ENCODE data around the gene COMT.

Gene COMT

DNA sequence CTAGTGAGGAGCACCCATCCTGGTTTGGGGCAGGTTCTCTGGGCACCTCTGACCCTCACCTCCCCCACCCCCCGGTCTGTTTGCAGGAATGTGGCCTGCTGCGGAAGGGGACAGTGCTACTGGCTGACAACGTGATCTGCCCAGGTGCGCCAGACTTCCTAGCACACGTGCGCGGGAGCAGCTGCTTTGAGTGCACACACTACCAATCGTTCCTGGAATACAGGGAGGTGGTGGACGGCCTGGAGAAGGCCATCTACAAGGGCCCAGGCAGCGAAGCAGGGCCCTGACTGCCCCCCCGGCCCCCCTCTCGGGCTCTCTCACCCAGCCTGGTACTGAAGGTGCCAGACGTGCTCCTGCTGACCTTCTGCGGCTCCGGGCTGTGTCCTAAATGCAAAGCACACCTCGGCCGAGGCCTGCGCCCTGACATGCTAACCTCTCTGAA, 26.9 kb downstream of the COMT start:
- no peak for DNase-seq

DNA sequence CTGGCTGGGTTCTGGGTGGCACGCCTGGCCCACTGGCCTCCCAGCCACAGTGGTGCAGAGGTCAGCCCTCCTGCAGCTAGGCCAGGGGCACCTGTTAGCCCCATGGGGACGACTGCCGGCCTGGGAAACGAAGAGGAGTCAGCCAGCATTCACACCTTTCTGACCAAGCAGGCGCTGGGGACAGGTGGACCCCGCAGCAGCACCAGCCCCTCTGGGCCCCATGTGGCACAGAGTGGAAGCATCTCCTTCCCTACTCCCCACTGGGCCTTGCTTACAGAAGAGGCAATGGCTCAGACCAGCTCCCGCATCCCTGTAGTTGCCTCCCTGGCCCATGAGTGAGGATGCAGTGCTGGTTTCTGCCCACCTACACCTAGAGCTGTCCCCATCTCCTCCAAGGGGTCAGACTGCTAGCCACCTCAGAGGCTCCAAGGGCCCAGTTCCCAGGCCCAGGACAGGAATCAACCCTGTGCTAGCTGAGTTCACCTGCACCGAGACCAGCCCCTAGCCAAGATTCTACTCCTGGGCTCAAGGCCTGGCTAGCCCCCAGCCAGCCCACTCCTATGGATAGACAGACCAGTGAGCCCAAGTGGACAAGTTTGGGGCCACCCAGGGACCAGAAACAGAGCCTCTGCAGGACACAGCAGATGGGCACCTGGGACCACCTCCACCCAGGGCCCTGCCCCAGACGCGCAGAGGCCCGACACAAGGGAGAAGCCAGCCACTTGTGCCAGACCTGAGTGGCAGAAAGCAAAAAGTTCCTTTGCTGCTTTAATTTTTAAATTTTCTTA, 27.8 kb downstream of the COMT start:
- DNase-seq: no peak

GRCh38 chr22:19970031-19970478, 28.5 kb downstream of the COMT start:
- DNase-seq: no peak

DNA sequence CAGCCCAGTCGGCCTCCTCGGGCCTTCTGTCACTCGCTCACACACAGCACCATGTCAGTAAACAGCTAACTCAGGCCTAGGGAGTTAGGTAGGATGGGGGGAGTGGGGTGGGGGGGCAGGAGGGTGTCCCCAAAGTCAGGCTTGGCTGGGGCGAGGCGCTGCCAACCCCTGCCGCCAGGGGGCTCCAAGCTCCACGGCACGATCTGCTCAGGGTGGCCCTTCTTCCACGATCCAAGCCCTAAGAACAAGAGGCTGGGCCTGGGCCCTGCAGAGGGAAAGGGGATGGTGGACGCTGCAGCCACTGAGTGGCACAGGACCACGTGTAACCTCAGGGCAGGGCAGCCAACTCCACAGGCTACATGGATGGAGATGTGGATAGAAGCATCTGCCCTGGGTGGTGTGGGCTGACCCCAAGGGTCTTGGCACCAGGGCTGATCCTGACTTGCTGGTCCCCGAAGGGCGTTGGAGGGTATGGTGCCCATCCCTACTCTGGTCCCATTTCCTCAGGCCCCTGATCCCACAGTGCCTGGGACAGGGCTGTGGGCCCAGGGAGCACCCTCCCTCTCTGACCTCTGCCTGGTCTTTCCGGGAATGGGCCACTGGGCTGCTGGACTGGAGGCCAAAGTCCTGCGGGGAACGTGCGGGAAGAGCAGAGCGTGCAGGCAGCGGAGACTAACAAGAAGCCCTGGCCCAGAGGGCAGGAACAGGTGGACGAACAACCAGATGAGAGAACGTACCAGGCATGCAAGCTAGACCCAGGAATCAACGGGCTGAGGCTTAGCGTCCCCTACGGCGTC, 29.1 kb downstream of the COMT start:
- peak in 39 of 56 donors; percentile 25 to 77 (median 50) for DNase-seq

- no peak for DNase-seq
These were observed 29.9 kb downstream of the COMT start for GRCh38 chr22:19971276-19972124.

- DNase-seq: no peak
These were observed 30.7 kb downstream of the COMT start for GRCh38 chr22:19972251-19972650.

DNA sequence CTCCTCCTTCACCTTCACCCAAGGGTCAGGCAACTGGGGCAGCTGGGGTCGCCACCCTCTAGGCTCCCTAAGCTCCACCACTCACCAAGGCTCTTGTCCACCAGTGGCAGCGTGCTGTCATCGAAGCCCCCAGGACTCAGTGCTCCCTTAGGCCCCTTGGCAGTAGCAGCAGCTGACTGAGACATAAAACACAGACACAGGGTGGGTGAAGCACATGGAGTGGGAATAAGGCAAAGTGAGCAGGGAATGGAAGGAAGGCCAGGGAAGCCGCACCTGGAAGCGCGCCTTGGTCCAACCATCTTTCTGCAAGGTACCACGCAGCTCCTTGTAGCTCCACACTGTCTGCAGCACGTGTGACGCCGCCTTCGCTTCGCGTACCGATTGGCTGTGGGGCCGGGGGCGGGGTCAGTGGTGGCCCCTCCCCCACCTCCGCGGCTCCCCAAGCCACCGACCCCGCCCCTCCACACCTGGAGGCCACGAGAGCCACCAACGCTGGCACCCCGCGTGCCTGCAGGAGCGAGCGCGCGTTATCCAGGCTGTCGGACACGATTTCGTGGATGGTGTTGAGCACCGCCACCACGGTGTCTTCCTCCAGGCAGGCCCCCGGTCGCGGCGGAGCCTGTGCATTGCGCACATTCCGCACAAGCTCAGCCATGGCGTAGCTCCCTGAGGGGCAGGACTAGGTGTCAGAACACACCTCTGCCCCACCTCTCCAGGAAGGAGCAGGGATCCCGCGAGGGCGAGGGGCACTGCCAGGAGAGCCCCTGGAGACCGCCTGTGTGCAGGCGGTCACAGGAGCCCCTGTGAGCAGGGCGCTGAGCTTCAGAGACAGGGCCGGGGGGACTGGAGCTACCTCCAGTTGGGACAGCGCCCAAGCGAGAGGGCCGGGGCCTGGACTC, 31.3 kb downstream of the COMT start:
- DNase-seq: no peak

DNA sequence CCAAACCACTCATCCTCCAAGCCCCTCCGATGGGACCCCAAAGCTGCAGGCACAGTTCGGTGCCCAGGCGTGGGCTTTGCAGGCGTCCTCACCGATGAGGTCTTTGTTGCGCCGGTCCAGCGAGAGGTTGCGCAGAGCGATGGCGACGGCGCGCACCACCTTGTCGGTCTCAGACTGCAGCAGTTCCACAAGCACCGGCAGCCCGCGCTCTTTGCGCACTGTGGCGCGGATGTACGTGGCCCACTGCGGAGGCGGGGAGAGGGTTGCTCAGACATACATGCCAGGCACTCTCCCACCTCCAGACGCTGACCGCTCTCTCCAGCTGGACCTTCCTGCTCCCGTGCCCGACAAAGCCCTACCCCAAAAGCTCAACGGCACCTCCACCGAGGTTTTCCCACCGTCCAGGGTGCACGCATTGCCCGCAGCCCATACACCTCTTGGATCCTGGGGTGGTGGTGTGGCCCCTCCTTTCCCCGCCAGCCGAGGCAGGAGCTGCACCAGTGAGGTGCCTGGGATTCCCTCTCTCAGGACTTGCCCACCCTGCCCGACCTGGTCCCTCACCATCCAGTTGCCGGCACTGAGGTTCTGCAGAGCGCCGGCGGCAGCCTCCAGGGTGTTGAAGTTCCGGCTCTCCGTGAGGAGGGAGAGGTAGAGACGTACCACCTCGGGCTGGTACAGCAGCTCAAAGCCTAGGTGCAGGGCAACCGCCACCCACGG, 32.1 kb downstream of the COMT start:
- DNase-seq: no peak

GRCh38 chr22:19974268-19974861, 32.8 kb downstream of the COMT start:
- DNase-seq: peak in 37 of 56 donors; percentile 12 to 71 (median 48)

DNA sequence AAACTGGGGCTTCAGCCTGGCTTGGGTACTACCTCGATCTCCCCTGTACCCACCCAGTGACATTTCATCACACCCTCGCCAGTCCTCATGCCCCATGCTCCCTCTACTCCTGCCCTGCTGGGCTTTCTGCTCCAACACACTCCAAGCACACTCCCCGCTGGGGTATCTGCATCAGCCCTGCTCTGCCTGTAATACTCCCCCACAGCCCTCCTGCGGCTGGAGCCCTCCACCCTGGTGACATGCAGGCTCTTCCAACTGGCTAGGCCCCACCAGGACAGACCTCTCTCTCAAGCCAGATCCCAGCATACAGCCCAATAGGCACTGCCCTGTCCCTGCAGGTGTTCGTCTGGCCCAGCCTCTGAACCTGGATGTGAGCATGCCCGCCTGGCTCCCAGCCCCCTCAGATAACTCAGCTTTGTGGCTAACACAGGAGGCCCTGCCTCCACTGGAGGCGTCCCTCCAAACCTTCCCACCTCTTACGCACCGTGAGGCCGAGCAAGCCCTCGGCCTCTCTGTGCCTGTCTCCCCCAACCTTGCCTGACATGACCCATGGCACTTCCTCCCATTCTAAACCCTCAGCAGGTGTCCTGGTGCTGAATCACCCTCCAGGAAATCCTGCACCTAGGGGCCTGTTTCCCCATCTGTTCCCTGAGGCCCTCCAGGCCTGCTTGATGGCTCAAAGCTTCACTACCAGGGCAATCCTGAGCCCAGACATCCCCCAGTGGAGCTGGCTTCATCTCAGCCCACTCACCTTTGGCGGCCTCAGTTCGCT, 33.5 kb downstream of the COMT start:
- DNase-seq: no peak

DNA sequence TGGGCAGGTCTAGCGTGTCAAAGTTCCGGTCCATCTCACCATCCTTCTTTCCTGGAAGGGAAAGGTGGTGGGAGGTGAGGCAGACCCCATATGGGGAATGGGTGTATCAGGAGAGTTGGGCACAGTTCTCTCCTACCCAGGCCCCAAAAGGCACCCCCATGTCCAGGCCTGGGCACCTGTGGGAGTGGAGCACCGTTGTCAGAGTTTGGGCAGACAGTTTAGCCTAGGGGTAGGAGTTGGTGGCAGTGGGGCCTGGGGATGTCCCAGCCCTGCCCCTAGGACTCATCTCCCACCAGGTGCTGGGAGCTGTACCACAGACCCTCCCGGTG, 34.1 kb downstream of the COMT start:
- no peak for DNase-seq

GRCh38 chr22:19976671-19977070, 35.1 kb downstream of the COMT start:
- no peak for DNase-seq

DNA sequence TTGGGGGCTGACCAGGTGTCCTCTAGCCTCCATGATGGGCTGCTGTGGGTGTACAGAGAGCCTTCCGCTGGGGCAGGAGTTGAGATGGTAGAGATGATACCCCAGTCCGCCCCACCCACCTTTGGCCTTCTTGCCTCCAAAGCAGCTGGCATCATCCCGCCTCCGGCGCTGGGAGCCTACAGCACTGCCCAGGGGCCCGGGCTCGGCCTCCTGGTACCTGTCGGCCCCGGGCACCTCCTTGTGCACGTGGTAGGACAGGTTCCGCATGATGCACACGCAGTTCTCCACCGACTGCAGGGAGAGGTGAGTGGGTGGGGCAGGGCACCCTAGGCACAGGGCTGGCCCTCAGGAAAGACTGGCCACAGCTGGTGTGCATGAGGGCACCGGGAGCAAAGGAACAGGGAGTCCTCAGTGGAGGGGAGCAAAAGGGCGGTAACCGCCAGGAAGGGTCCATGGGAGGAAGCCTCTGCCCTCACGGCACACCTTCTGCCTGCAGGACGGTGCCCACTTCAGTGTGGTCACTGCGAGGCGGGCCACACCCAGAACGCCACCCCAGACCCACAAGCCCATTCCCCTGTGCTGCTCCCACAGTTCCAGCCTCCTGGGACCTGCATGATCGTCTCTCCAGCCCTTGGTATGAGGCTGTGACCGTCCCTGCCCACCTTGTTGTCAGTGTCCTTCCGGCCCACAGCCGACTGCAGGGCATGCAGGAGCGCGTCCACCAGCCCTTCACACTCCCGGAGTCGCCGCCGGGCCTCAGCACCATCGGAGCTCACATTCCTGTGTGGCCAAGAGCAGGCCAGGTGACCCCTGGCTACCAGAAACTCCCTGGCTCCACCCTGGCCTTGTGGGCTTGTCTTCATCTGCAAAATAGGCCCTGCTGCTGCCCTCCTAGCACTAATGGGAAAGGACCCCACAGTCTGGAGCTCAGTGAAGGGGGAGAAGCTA, 36.0 kb downstream of the COMT start:
- no peak for DNase-seq

DNA sequence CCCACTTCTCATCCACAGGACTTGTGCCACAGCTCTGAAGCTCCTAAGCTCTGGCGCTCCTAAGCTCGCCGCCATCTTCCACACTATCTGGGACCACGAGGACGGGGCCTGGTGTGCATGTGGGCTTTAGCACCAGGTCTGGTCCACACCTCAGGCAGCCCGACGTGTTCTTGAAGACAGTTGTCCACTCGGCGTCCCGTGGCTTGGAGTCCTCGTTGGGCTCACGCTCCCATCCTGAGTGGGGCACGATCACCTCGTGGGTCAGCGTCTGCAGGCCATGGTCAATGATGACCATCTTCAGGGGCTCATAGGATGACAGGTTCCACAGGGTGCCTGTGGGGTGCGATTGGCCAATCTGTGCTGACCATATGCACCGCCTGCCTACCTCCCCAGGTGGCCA, 37.2 kb downstream of the COMT start:
- DNase-seq: no peak

GRCh38 chr22:19979712-19980493, 38.3 kb downstream of the COMT start:
- DNase-seq: no peak

- no peak for DNase-seq
These were observed 39.2 kb downstream of the COMT start for GRCh38 chr22:19980766-19981165.

All from amygdala (tissue), 56 donors.